Right lobe of liver (tissue), 4 donors: ENCODE measurements around the gene ACADSB.
A peak's percentile ranks its signal among the peaks of the same experiment; 100 is the strongest.

Experiments used
- CTCF ChIP-seq, 4 donors: fragments of 200-600 bp in 3 of 4; fragments of 450-650 bp in 1 of 4; IDR thresholded peaks; one replicate each; pipeline versions ENCODE4 v1.5.1 to v1.8.0; 2016 to 2022; ENCODE audit warnings: antibody characterized with exemption in 4 of 4, mild to moderate bottlenecking in 2 of 4
- POLR2A ChIP-seq: fragments of 450-650 bp; IDR thresholded peaks from one replicate; pipeline ENCODE4 v1.6.1; 2017; ENCODE audit warnings: antibody characterized with exemption, mild to moderate bottlenecking
- donor health status: DM: no; HTN: no; CAD: no.
- donor health status: DM: no; HTN: no; CAD: no.
- donor health status: DM: no; HTN: yes; CAD: no.

- TF ChIP-seq CTCF (IDR thresholded peaks at IDR 0.05) (peak in 2 of 4 donors; percentile 5 to 19), POLR2A (no peak)
These were observed 35.6 kb downstream of the ACADSB start for GRCh38 chr10:123044391-123044790.
